ENCODE data around the gene SPAG16.

Gene SPAG16

DNA sequence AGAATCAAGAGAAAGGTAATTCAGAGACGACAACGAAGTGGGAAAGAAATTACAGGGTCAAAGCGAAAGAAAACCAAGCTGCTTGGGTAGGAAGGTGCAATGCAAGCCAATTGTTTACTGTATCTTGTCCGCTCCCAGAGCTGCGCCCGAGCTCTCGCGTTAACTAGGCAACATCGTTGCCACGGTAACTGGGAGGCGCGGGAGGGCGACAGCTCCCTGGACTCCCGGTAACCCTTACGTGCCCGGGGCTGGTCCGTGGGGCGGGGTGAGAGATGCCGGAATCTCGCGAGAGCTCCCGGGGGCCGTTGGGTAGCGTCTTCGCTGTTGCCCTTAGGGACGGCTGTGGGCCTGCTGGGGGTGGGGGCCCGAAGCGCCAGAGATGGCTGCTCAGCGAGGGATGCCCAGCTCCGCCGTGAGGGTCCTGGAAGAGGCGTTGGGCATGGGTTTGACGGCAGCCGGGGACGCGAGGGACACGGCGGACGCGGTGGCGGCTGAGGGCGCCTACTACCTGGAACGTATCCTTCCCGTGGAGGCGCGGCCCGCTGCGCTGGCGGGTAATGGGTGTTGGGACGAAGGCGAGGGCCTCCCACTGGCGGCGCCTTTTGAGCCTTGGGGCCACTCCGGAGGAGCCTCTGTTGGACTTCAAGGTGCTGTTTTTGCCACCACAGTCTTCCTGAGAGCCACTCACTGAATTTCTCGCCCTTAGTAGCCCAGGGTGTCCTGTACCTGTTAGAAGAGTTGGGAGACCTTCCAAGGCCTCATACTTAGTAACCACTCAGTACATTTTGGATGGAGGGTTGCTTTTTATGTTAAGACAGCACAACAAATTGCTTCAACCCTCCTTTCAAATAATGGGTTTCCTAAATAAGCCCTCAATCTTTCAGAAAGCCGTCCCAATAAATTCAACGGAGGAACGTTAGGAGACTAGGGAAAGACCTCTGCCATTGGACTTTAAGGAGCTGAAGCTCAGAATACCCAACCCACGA, at the start of gene SPAG16:
Gene SPAG16, plus strand, starts transcription at position 360 of the 986 bp plus-strand sequence.
- DNase-seq = peak; percentile 97

DNA sequence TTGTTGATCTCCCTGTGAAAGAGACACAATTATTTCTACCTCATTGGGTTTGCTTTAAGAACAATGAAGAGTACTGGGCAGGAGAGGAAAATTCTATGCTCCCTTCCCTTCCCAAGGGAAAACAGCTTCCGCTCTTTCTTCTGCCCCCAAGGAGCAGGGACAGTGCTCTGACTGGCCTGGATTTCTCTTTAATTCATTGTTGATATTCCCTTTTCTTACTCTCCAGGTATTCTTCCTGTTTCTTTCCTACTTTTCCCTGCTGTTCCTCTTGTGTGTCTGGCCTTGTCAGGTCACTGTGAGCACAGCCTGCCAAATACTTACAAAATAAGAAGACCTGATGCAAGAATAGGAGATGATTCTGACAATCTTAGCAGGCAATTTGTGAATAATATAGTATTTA, 49.6 kb upstream of the SPAG16 start:
- DNase-seq = no peak

DNA sequence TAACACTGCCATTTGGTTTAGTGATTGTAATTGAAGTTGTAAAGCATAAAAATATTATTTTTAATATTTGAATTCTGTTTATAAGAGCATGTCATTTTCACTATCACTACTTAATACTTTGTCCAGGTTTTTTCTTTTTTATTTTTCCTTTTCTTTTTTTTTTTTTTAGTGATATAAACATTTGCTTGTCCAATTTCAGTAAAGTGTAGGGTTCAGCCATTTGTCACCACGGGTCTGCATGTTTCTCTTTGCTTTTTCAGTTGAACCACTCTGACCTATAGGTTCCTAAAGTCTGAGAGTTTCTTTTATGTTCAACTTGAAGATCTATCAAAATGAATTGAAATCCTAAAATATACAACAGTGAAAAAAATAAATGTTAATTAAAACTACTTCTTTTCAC, 48.5 kb upstream of the SPAG16 start:
- no peak for DNase-seq

DNA sequence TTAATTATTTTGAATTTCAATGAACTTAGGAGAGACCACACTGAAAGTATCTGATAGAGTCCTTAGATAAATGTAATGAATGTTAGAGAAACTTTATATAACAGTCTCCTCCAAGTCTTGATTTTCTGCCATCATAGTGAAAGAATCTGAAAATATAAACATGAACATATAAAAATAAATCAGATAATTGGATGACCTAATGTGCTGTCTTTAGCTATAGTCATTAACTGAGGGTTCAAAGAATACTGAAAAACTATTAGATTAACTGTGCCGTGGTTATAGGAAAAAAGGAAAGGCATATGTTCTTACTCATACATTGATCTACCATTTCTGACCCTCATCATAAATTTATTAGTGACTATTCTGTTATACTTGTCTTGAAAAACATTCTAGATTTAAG, 47.0 kb upstream of the SPAG16 start:
- DNase-seq = no peak

DNA sequence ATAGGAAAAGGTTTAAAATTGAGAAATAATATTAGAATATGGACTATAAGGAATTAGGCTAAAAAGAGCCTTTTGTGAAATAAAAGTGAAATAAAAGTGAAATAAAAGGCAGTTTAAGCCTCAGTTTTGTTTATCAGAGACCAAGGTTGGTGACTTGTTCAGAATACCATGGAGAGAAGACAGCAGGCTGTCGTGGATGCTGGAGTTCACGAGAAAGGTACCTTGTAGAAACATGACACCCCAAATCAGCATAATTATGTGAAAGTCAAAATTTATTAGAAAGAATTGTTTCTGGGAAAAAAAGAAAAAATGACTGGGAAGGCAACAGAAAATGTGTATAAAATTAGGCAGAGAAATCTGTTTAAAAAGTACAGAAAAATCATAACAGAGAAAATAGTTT, 46.5 kb upstream of the SPAG16 start:
- no peak for DNase-seq

DNA sequence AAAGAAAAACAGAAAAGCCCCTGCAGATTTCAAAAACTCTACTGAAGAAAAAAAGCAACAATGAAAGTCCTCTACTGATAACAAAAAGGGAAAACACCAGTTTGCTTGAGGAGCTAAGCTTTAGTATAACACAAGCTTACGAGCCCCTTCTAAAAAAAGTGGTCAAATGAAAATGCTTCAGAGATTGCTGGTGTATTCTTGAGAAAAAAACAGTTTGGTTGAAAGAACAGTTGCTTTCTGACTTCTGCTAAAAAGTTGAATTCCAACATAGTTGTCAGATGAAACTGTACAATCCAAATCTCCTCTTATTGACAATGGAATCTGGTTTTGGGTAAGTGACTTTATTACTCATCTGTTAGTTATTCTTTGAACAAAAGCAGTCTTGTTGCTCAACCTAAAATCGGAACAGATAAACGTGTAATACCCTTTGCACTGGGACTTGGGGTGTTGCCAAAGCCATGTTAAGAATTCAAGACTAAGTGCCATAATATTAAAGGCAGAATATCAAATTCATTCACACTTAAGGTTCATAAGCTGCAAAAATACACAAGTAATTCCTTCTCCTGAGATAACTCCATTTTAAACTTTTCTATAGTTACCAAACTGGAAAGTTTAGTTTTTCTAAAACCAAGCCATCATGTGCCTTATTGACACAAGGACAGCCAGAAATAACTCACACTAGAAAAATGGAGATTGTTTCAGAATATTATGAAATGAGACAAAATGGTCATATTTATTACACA, 45.3 kb upstream of the SPAG16 start:
- DNase-seq = no peak

DNA sequence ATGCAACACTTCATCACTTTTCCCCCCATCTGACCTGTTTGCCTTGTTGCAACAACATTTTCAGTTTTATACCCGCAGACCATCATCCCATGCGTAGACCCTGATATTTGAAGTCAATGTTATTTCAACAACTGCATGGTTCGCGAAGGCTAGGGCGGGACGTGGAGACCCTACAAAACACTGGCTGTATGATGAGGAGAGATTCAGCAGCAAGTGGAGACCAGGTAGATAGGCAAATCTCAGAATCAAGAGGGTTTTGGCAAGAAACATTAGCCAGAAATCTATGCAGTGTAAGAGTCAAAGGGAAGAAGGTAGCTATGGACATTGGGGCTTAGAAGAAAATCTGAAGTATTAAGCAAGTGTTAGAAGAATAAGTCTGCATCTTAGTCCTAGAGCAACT, 42.4 kb upstream of the SPAG16 start:
- DNase-seq = no peak

DNA sequence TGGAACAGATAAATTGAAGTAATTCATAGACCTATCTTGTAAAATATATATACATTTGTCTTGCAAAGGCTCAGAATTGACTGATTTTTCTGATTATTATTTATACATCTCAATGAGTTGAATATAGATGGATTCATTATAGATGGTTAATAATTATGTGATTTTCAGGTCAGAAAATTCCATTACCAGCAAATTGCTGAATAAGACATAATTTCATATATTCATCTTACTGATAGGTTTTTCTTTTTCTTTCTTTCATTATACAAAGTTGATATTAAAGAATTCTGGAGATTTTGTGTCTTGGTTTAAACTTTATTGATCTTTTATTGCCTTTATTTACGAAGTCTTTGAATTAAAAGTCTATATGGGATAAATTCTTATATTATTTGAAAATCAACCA, 41.6 kb upstream of the SPAG16 start:
- no peak for DNase-seq

DNA sequence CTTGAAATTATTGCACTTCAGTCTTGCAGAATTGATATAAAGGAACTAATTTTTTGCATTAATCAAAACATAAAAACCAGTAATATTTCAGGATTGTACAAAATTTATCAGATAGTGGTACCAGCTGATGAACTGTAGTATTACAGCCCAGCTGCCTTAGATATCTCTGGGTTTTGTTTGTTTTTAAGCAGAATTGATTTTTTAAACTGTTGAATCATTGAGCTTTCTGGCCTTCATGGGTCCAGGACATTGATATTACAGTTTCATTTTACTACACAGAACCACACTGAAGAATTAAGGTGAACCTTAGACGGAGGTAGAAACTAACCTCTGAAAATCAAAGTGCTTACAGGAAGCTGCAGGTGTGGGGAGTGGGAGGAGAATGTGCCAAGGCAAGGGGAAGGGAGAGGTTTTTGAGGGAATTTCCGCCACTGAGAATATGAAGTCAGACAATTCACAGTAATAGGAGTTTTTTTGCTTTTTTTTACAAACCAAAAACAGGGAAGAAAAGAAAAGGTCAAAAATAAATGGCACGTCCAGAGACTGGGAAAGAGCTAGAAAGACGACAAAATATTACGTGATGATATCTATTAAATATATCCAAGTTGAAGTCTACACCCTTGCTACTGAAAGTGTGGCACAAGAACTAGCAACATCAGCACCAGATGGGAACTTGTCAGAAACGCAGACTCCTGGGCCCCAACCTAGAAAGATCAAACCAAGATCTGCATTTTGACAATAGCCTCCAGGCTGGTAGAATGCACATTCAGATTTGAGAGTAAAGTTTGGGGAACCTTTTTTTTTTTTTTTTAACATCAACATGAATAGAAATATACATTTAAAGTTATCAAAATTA, 40.8 kb upstream of the SPAG16 start:
- no peak for DNase-seq

DNA sequence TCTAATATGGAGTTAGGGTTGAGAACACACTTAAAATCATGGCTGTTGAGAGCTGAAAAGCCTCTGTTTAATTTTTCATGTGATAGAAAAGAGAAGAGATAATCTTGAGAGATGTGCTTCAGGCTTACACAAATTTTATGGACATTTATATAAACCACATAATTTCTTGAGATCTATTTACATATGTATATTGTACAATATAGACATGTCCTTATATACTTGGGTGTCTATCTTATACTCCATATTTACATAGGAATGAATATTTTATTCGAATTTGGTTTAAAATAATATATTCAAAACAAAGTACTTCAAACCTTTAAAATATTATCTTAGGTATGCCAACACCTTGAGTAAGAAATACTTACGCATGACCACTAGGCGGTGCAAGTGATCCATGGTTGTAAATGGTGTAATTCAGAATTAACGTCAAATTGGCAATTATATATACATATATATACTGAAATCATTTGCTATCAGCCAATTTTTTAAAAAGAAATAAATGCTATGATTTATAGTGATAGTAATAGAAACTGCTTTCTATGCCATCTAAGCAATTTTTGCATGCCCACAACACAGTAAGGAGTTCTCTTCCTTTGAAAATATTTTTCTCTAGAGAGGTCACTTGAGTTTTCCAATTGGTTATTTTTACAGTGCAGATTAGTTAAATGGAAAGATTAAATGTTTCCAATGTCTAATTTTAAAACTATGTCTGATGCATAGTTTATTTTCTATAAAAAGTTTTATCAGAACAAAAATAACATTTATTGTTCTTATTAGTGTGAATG, 37.6 kb upstream of the SPAG16 start:
- peak; percentile 83 for DNase-seq

DNA sequence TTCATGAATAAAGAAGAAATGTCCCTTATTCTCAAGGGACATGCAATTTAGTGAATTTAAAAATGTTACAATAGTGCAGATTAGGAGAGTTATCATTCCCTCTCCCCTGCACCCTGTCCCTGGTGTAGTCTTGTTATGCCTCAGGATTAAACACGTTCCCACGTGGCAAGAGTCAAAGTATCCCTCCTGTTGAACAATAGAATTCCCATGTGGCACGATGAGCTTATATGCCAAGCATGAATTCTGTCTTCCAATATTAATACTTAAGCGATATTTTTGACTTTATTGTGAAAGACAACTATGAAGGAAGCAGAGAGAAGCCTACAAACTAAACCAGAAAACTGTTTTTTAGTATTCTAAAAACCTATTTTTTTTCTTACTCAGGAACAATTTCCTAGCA, 36.7 kb upstream of the SPAG16 start:
- no peak for DNase-seq

DNA sequence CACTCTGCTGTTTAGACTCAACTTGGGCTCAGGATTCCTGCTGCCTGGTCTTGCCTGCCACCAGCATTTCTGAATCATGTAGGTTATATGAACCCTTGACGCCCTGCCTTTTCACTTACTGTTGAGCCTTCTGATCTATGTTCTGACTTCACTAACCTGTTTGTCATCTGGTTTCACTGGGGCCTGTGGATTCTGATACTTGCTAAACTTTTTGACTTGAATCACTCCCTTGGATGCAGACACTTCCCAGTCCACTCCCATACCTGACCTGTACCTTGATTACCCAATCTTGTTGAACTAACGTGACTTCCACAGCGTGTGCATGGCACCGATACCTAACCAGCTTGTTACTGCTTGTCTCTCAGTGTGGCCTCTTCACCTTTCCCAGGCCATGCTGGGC, 35.6 kb upstream of the SPAG16 start:
- no peak for DNase-seq

DNA sequence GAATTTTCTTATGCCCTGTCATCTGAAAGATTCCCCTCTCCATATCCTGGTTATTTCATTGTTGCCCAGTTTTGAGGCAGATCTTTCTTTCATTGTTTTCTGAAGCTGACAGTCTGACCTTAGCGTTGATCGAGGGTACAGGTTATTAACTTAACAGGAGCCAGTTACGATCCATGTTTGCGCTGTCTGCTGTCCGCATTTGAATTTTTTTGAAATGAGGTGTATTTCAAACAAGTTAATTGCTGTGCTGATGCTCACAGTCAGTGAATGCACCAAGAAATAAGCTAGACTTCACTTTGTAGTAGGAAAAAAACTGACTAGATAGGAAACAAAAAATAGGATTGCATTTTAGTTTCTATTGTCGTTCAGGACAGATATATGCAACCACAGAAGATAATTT, 34.8 kb upstream of the SPAG16 start:
- DNase-seq = no peak

DNA sequence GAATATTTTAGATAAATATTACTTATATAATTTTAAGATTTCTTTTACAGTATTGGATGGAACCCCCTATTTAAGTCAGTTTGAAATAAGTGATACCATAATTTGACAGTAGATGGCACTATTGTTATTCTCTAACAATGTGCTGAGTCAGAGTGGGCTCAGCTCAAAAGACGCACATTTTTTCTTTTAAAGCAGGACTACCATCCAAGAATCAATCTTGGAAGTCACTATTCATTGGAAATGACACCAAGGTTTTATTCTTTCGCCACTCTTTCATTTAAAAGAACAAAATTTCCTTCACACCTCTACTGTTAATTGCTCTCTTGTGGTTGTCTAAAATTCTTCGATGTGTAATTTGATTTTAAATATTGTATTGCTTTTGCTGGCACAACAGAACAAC, 32.6 kb upstream of the SPAG16 start:
- DNase-seq = peak; percentile 82

DNA sequence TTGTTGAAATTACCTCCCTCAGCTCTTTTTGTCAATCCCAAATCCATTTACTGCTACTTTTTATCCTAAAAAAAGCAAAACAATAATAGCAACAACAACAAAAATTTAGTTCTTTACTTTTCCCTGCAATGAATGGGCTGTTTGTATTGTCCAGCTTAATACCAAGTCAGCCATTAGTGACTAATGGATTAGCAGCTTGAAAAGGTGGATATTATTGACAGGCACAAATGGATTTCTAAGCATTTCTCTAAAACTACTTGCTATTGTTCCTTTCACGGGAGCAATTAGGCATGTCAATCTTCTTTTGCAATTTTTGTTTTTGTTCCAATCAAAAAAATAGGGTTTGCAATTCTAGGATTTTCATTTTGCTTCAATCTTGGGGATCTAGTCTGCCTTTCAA, 32.1 kb upstream of the SPAG16 start:
- DNase-seq = no peak

DNA sequence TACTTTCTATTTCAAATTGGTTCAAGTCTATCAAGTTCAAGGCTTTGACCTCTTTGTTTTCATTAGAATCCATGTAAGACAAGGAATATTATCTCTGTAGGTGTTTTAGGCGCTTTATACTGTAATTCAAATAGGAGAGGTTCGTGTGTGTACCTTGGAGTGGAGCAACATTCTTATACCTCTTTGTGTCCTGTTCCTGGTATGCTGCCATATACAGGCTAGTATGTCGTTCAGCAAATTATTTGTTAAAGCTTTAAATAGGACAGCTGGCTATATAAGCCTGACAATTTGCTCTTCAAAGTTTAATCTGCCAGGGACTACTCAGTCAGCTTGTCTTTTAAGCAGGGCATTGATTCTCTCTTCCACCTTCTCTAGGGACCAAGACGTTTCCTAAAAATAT, 31.1 kb upstream of the SPAG16 start:
- DNase-seq = no peak

DNA sequence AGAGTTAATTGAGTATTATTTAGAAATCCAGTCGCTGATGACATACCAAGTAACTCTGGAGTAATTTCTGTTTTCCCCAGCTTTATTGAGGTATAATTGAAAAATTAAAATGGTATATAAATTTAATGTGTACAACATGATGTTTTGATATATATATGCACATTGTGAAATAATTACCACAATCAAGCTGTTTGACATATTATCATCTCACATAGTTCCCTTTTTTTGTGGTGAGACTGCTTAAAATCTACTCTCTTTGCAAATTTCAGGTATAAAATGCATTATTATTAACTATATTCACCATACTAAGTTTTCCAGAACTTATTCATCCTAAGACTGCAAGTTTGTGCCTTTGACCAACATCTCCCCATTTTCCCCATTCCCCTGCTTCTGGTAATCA, 25.0 kb upstream of the SPAG16 start:
- DNase-seq = peak; percentile 45

DNA sequence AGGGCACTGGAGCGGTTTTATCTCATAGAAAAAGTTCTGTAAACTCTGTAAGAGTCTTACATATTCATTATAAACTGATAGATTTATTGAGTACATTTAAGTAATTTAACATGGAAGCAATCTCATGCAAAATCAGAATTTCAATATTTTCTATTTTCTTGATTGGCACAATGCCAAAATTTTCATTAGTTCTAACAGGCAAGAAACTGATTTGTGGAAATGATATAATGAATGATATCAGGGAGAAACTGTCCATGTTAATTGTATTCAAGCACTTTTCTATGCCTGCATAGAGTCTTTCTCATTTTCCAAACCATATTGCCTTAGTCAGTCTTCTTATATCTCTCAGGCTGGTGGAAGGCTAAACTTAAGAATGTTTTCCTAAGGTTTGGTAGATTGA, 23.0 kb upstream of the SPAG16 start:
- no peak for DNase-seq

DNA sequence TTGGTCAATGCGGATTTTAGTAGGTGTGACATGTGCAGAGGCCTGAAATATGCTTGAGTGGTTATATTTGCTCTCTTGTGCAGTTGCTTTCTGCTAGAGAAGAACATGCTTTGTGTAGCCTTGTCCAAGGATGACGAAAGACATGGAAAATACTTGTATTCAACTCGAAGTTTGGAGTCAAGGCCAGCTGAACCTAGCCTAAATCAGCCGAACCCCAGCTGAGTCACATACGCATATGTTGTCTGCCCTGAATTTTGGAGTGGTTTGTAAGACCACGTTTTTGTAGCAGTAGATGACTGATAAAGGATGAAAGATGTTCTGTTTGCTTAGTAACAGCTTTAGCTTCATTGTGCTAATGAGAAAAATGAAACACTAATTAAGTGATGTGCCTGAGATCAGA, 22.5 kb upstream of the SPAG16 start:
- DNase-seq = no peak

DNA sequence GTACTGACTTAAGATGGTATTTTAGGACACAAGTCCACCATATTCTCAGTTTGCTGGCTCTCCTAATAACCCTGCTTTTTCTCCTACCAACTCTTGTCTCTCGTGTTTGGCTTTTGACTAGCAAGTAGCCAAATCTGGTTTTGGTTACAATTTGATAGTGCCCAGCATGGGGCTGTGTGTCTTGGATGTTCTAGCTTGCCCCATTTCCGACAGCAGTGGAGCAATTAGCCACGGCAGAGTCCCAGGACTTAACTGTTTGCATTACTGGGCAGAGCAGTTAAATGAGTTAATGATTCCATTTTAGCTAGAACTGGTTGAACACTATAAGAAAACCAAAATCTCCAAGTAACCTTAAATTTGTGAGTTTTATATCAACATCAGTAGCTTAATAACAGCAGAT, 18.6 kb upstream of the SPAG16 start:
- no peak for DNase-seq

DNA sequence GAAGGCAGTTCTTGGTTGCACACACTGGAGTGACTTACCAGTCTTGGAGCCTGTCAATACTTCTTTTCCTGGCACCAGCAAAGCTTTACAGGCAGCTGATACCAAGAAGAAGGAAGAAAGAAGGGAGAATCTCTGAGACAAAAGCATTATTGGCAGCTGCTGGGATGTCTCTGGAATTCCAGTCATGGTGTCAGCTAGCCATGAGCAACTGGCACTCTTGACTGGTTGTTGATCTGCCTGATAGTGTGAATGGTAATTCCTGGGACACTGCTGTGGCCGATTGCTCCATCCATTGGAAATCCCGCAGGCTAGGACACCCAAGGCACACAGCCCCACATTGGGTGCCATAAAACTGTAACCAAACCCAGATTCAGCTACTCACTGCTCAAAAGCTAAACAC, 17.8 kb upstream of the SPAG16 start:
- DNase-seq = no peak

DNA sequence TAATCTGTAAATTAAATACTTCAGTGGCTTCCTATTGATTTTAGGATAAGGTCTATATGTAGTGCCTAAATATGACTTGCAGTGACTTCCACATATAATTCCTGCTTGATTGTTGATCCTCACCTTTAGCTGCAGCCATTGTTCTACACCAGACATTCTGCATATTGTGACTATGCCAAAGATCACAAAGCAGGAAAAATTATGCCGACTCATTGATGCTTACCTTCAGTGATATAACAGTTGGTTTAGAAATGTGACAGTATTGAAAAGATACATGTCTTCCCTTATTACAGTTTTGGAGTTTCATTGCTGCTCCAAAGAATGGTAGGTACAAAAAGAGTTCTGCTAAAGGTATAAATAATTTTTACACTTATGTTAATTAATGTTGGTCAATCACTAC, 12.3 kb upstream of the SPAG16 start:
- no peak for DNase-seq

All from hematopoietic multipotent progenitor cell treated with erythropoietin and hydrocortisone succinate and interleukin-3 and kit ligand, for 6 days (in vitro differentiated cells).